ENCODE measurements around the gene FSTL5.

Gene FSTL5

GRCh38 chr4:161907590-161907955 is 256.2 kb downstream of the FSTL5 start:
- Histone ChIP-seq H2BK5ac (ENCODE audit: low read depth, low read length, poor library complexity, severe bottlenecking) (no peak overlapping the region), H3K9me3 (ENCODE audit: control insufficient read depth, low read length) (no peaks in the 10 kb centered on the region), H3K27me3 (ENCODE audit: control insufficient read depth in 1 of 2, insufficient read depth in 1 of 2, low read length in 2 of 2) (no peaks in the 10 kb centered on the region), H3K4me1 (ENCODE audit: control insufficient read depth, insufficient read depth, low read depth, low read length) (no peaks in the 10 kb centered on the region), H3K9ac (ENCODE audit: low read length) (no peak overlapping the region), H2AFZ (ENCODE audit: low read depth, low read length) (no peak overlapping the region), H3K27ac (ENCODE audit: low read length, poor library complexity, severe bottlenecking) (no peak overlapping the region), H3K79me1 (replicated peaks; ENCODE audit: low read length, poor library complexity, severe bottlenecking) (no peaks in the 10 kb centered on the region), H2BK120ac (ENCODE audit: low read depth, low read length) (no peak overlapping the region), H4K8ac (ENCODE audit: low read length) (no peak overlapping the region), H3K23ac (ENCODE audit: low read length in 2 of 2) (no peak overlapping the region), H3K4me2 (ENCODE audit: low read length, poor library complexity, severe bottlenecking) (no peak overlapping the region), H3K36me3 (ENCODE audit: control insufficient read depth in 1 of 2, insufficient read depth in 2 of 2, low read depth in 1 of 2, low read length in 2 of 2) (no peaks in the 10 kb centered on the region), H3K14ac (ENCODE audit: low read length in 2 of 2) (no peak overlapping the region), H4K91ac (ENCODE audit: low read length) (no peak overlapping the region), H2AK5ac (ENCODE audit: low read length, severe bottlenecking) (no peak overlapping the region), H3K4ac (ENCODE audit: low read depth in 1 of 2, low read length in 2 of 2) (no peak overlapping the region), H3K4me3 (ENCODE audit: insufficient read depth in 1 of 2, low read depth in 1 of 2, low read length in 2 of 2) (no peak overlapping the region), H3K18ac (ENCODE audit: low read depth in 1 of 2, low read length in 2 of 2) (no peak overlapping the region), H2BK15ac (ENCODE audit: low read depth, poor library complexity, severe bottlenecking) (no peak overlapping the region), H2BK12ac (ENCODE audit: low read length in 2 of 2) (no peak overlapping the region)
- WGBS = no CpG with 5 or more reads among the region's 2 CpGs
- no peak for DNase-seq

GRCh38 chr4:161906836-161907589 is 256.8 kb downstream of the FSTL5 start:
- no peak overlapping the region for H2BK120ac ChIP-seq (ENCODE audit: low read depth, low read length)
- H3K4me1 ChIP-seq (ENCODE audit: control insufficient read depth, insufficient read depth, low read depth, low read length) = no peaks in the 10 kb centered on the region
- H2AK5ac ChIP-seq (ENCODE audit: low read length, severe bottlenecking) = no peak overlapping the region
- H2BK5ac ChIP-seq (ENCODE audit: low read depth, low read length, poor library complexity, severe bottlenecking) = no peak overlapping the region
- H3K27ac ChIP-seq (ENCODE audit: low read length, poor library complexity, severe bottlenecking) = no peak overlapping the region
- H3K14ac ChIP-seq (ENCODE audit: low read length in 2 of 2) = no peak overlapping the region
- H3K4me2 ChIP-seq (ENCODE audit: low read length, poor library complexity, severe bottlenecking) = no peak overlapping the region
- H3K4me3 ChIP-seq (ENCODE audit: insufficient read depth in 1 of 2, low read depth in 1 of 2, low read length in 2 of 2) = no peak overlapping the region
- no peak overlapping the region for H4K8ac ChIP-seq (ENCODE audit: low read length)
- H4K91ac ChIP-seq (ENCODE audit: low read length) = no peak overlapping the region
- no peaks in the 10 kb centered on the region for H3K9me3 ChIP-seq (ENCODE audit: control insufficient read depth, low read length)
- H3K23ac ChIP-seq (ENCODE audit: low read length in 2 of 2) = no peak overlapping the region
- DNase-seq = no peak
- WGBS = 98% methylated on average over 3 of the region's 4 CpGs
- no peaks in the 10 kb centered on the region for H3K79me1 ChIP-seq (replicated peaks; ENCODE audit: low read length, poor library complexity, severe bottlenecking)
- no peaks in the 10 kb centered on the region for H3K27me3 ChIP-seq (ENCODE audit: control insufficient read depth in 1 of 2, insufficient read depth in 1 of 2, low read length in 2 of 2)
- no peaks in the 10 kb centered on the region for H3K36me3 ChIP-seq (ENCODE audit: control insufficient read depth in 1 of 2, insufficient read depth in 2 of 2, low read depth in 1 of 2, low read length in 2 of 2)
- H2BK15ac ChIP-seq (ENCODE audit: low read depth, poor library complexity, severe bottlenecking) = no peak overlapping the region
- no peak overlapping the region for H2AFZ ChIP-seq (ENCODE audit: low read depth, low read length)
- H2BK12ac ChIP-seq (ENCODE audit: low read length in 2 of 2) = no peak overlapping the region
- H3K18ac ChIP-seq (ENCODE audit: low read depth in 1 of 2, low read length in 2 of 2) = no peak overlapping the region
- no peak overlapping the region for H3K9ac ChIP-seq (ENCODE audit: low read length)
- no peak overlapping the region for H3K4ac ChIP-seq (ENCODE audit: low read depth in 1 of 2, low read length in 2 of 2)

- no peak overlapping the region for H3K4me3 ChIP-seq (ENCODE audit: insufficient read depth in 1 of 2, low read depth in 1 of 2, low read length in 2 of 2)
- no peak overlapping the region for H3K4me2 ChIP-seq (ENCODE audit: low read length, poor library complexity, severe bottlenecking)
- WGBS = 94% methylated on average over 5 of the region's 6 CpGs
These were observed 263.7 kb downstream of the FSTL5 start for GRCh38 chr4:161900110-161900509.

GRCh38 chr4:161894493-161895167 is 269.2 kb downstream of the FSTL5 start:
- H3K9ac ChIP-seq (ENCODE audit: low read length) = no peak overlapping the region
- no peak overlapping the region for H3K27ac ChIP-seq (ENCODE audit: low read length, poor library complexity, severe bottlenecking)
- H3K4me3 ChIP-seq (ENCODE audit: insufficient read depth in 1 of 2, low read depth in 1 of 2, low read length in 2 of 2) = no peak overlapping the region
- H2BK5ac ChIP-seq (ENCODE audit: low read depth, low read length, poor library complexity, severe bottlenecking) = no peak overlapping the region
- no peak for DNase-seq
- no peak overlapping the region for H3K4ac ChIP-seq (ENCODE audit: low read depth in 1 of 2, low read length in 2 of 2)
- no peak overlapping the region for H3K18ac ChIP-seq (ENCODE audit: low read depth in 1 of 2, low read length in 2 of 2)
- no peak overlapping the region for H2BK12ac ChIP-seq (ENCODE audit: low read length in 2 of 2)
- H2BK15ac ChIP-seq (ENCODE audit: low read depth, poor library complexity, severe bottlenecking) = no peak overlapping the region
- H2AK5ac ChIP-seq (ENCODE audit: low read length, severe bottlenecking) = no peak overlapping the region
- H3K14ac ChIP-seq (ENCODE audit: low read length in 2 of 2) = no peak overlapping the region
- H3K4me2 ChIP-seq (ENCODE audit: low read length, poor library complexity, severe bottlenecking) = no peak overlapping the region
- H3K36me3 ChIP-seq (ENCODE audit: control insufficient read depth in 1 of 2, insufficient read depth in 2 of 2, low read depth in 1 of 2, low read length in 2 of 2) = no peaks in the 10 kb centered on the region
- no peaks in the 10 kb centered on the region for H3K27me3 ChIP-seq (ENCODE audit: control insufficient read depth in 1 of 2, insufficient read depth in 1 of 2, low read length in 2 of 2)
- no peak overlapping the region for H4K8ac ChIP-seq (ENCODE audit: low read length)
- no peak overlapping the region for H2BK120ac ChIP-seq (ENCODE audit: low read depth, low read length)
- no peaks in the 10 kb centered on the region for H3K79me1 ChIP-seq (replicated peaks; ENCODE audit: low read length, poor library complexity, severe bottlenecking)
- no peak overlapping the region for H4K91ac ChIP-seq (ENCODE audit: low read length)
- H3K9me3 ChIP-seq (ENCODE audit: control insufficient read depth, low read length) = no peaks in the 10 kb centered on the region
- peaks cover 2% of the 10 kb centered on the region for H3K4me1 ChIP-seq (ENCODE audit: control insufficient read depth, insufficient read depth, low read depth, low read length)
- no peak overlapping the region for H2AFZ ChIP-seq (ENCODE audit: low read depth, low read length)
- 85% methylated on average over 3 of the region's 6 CpGs for WGBS
- no peak overlapping the region for H3K23ac ChIP-seq (ENCODE audit: low read length in 2 of 2)

More at GRCh38 chr4:161900110-161900509, 263.7 kb downstream of the FSTL5 start:
- Histone ChIP-seq H3K4me1 (ENCODE audit: control insufficient read depth, insufficient read depth, low read depth, low read length) (no peaks in the 10 kb centered on the region), H3K4ac (ENCODE audit: low read depth in 1 of 2, low read length in 2 of 2) (no peak overlapping the region), H2BK120ac (ENCODE audit: low read depth, low read length) (no peak overlapping the region), H2BK12ac (ENCODE audit: low read length in 2 of 2) (no peak overlapping the region), H2AFZ (ENCODE audit: low read depth, low read length) (no peak overlapping the region), H3K23ac (ENCODE audit: low read length in 2 of 2) (no peak overlapping the region), H3K36me3 (ENCODE audit: control insufficient read depth in 1 of 2, insufficient read depth in 2 of 2, low read depth in 1 of 2, low read length in 2 of 2) (no peaks in the 10 kb centered on the region), H3K27ac (ENCODE audit: low read length, poor library complexity, severe bottlenecking) (no peak overlapping the region), H2BK15ac (ENCODE audit: low read depth, poor library complexity, severe bottlenecking) (no peak overlapping the region), H2BK5ac (ENCODE audit: low read depth, low read length, poor library complexity, severe bottlenecking) (no peak overlapping the region), H3K27me3 (ENCODE audit: control insufficient read depth in 1 of 2, insufficient read depth in 1 of 2, low read length in 2 of 2) (no peaks in the 10 kb centered on the region), H3K79me1 (replicated peaks; ENCODE audit: low read length, poor library complexity, severe bottlenecking) (no peaks in the 10 kb centered on the region), H4K8ac (ENCODE audit: low read length) (no peak overlapping the region), H4K91ac (ENCODE audit: low read length) (no peak overlapping the region), H3K9me3 (ENCODE audit: control insufficient read depth, low read length) (no peaks in the 10 kb centered on the region), H3K9ac (ENCODE audit: low read length) (no peak overlapping the region), H3K18ac (ENCODE audit: low read depth in 1 of 2, low read length in 2 of 2) (no peak overlapping the region), H3K14ac (ENCODE audit: low read length in 2 of 2) (no peak overlapping the region), H2AK5ac (ENCODE audit: low read length, severe bottlenecking) (no peak overlapping the region)
- DNase-seq = no peak
